SK-N-SH treated with all-trans-retinoic acid at 6 μM for 48 hours (cell line): ENCODE measurements around the gene CCBE1.

Experiments used
- ATAC-seq: fragments of 200-7000 bp; cut with Tn5 transposase; 3 replicates; pipeline ENCODE4 v1.9.1; 2020; ENCODE audit warnings: mild to moderate bottlenecking, moderate library complexity
- ARNTL ChIP-seq: fragments of 450-650 bp; formaldehyde crosslinking; IDR thresholded peaks from 2 replicates; pipeline ENCODE4 v1.5.0; 2020; ENCODE audit warnings: low read depth, mild to moderate bottlenecking, moderate library complexity, borderline replicate concordance
- BACH2 ChIP-seq: fragments of 250-450 bp; sonication (Bioruptor Pico); IDR thresholded peaks from 2 replicates; pipeline ENCODE4 v1.9.0; 2021; ENCODE audit warnings: mild to moderate bottlenecking, borderline replicate concordance
- CREB5 ChIP-seq: fragments of 250-450 bp; sonication (Bioruptor Pico); IDR thresholded peaks from 2 replicates; pipeline ENCODE4 v1.5.1; 2020; ENCODE audit warnings: low read depth, mild to moderate bottlenecking, moderate library complexity
- CSDC2 ChIP-seq: fragments of 250-450 bp; sonication (Bioruptor Pico); IDR thresholded peaks from 2 replicates; pipeline ENCODE4 v1.5.0; 2020; ENCODE audit warnings: mild to moderate bottlenecking, moderate library complexity
- ESRRG ChIP-seq: fragments of 250-450 bp; sonication (Bioruptor Pico); IDR thresholded peaks from 2 replicates; pipeline ENCODE4 v1.6.1; 2021; ENCODE audit warnings: mild to moderate bottlenecking
- GLIS3 ChIP-seq: fragments of 250-450 bp; sonication (Bioruptor Pico); IDR thresholded peaks from 2 replicates; pipeline ENCODE4 v1.5.0; 2020; ENCODE audit warnings: mild to moderate bottlenecking, moderate library complexity
- ISL1 ChIP-seq: fragments of 250-450 bp; sonication (Bioruptor Pico); IDR thresholded peaks from 2 replicates; pipeline ENCODE4 v2.1.2; 2022; ENCODE audit warnings: mild to moderate bottlenecking, moderate library complexity
- OSR1 ChIP-seq: fragments of 250-450 bp; sonication (Bioruptor Pico); IDR thresholded peaks from 2 replicates; pipeline ENCODE4 v1.8.0; 2022; ENCODE audit warnings: moderate library complexity, mild to moderate bottlenecking, inconsistent platforms
- PATZ1 ChIP-seq: fragments of 250-450 bp; sonication (Bioruptor Pico); IDR thresholded peaks from 2 replicates; pipeline ENCODE4 v1.8.0; 2020; ENCODE audit warnings: mild to moderate bottlenecking, moderate library complexity, borderline replicate concordance
- PPARA ChIP-seq: fragments of 250-450 bp; sonication (Bioruptor Pico); IDR thresholded peaks from 2 replicates; pipeline ENCODE4 v1.5.0; 2020; ENCODE audit warnings: mild to moderate bottlenecking, borderline replicate concordance
- RARB ChIP-seq: fragments of 250-450 bp; sonication (Bioruptor Pico); IDR thresholded peaks from 2 replicates; pipeline ENCODE4 v1.8.0; 2021; ENCODE audit warnings: mild to moderate bottlenecking, moderate library complexity
- SNAI2 ChIP-seq: fragments of 250-450 bp; sonication (Bioruptor Pico); IDR thresholded peaks from 2 replicates; pipeline ENCODE4 v1.5.0; 2020; ENCODE audit warnings: mild to moderate bottlenecking, moderate library complexity
- TCF4 ChIP-seq: fragments of 250-450 bp; sonication (Bioruptor Pico); IDR thresholded peaks from 2 replicates; pipeline ENCODE4 v1.8.0; 2021; ENCODE audit warnings: mild to moderate bottlenecking, moderate library complexity, borderline replicate concordance
- TSHZ2 ChIP-seq: fragments of 250-450 bp; sonication (Bioruptor Pico); IDR thresholded peaks from 2 replicates; pipeline ENCODE4 v1.5.0; 2020; ENCODE audit warnings: mild to moderate bottlenecking, moderate library complexity
- ZC3H10 ChIP-seq: fragments of 250-450 bp; sonication (Bioruptor Pico); IDR thresholded peaks from 2 replicates; pipeline ENCODE4 v1.5.1; 2021; ENCODE audit warnings: mild to moderate bottlenecking, moderate library complexity
- ZFP3 ChIP-seq: fragments of 250-450 bp; sonication (Bioruptor Pico); IDR thresholded peaks from 2 replicates; pipeline ENCODE4 v1.5.0; 2020; ENCODE audit warnings: mild to moderate bottlenecking, moderate library complexity
- ZFP30 ChIP-seq: fragments of 450-650 bp; formaldehyde crosslinking; IDR thresholded peaks from 2 replicates; pipeline ENCODE4 v1.5.0; 2022; ENCODE audit warnings: mild to moderate bottlenecking, moderate library complexity
- ZNF565 ChIP-seq: fragments of 450-650 bp; formaldehyde crosslinking; conservative IDR thresholded peaks from 2 replicates; pipeline ENCODE4 v1.5.0; 2020; ENCODE audit warnings: low read depth, mild to moderate bottlenecking, moderate library complexity
- ZNF8 ChIP-seq: fragments of 450-650 bp; formaldehyde crosslinking; IDR thresholded peaks from 2 replicates; pipeline ENCODE4 v1.5.0; 2020; ENCODE audit warnings: mild to moderate bottlenecking, moderate library complexity

CCBE1 gene

GRCh38 chr18:59619816-59620215 lies 77.4 kb downstream of the CCBE1 start:
- TF ChIP-seq ISL1 (no peak), RARB (no peak), TCF4 (no peak)
- no peak for ATAC-seq

GRCh38 chr18:59617468-59617932 lies 79.7 kb downstream of the CCBE1 start:
- TF ChIP-seq RARB: no peak
- TF ChIP-seq ISL1: no peak
- no peak for TF ChIP-seq ZFP3 (CRISPR knock-in tag)
- 0 out of 2 replicates have a peak, but pooled peaks have one; percentile 44 for TF ChIP-seq TCF4
- peak; percentile 53; the same call in 1 of the 2 replicates for TF ChIP-seq TSHZ2 (CRISPR knock-in tag)
- 0 out of 2 replicates have a peak, but pooled peaks have one; percentile 17 for TF ChIP-seq ZNF8
- TF ChIP-seq, all 23 proteins: peak for 3
- peak; percentile 72 for ATAC-seq

GRCh38 chr18:59616501-59616900 lies 80.7 kb downstream of the CCBE1 start:
- ATAC-seq: no peak
- TF ChIP-seq OSR1 (no peak), ISL1 (peak; percentile 61)

GRCh38 chr18:59613903-59614302 lies 83.3 kb downstream of the CCBE1 start:
- TF ChIP-seq TSHZ2 (CRISPR knock-in tag): no peak
- TF ChIP-seq RARB: no peak
- no peak for TF ChIP-seq CSDC2 (CRISPR knock-in tag)
- TF ChIP-seq CREB5: no peak
- no peak for ATAC-seq

- ATAC-seq: peak; percentile 92
- TF ChIP-seq PPARA (CRISPR knock-in tag) (no peak), ISL1 (peak; percentile 45; the same call in 1 of the 2 replicates)
These were observed 84.8 kb downstream of the CCBE1 start for GRCh38 chr18:59612381-59612780.

GRCh38 chr18:59610546-59611140 lies 86.6 kb downstream of the CCBE1 start:
- TF ChIP-seq OSR1: no peak
- no peak for ATAC-seq

- no peak for ATAC-seq
- TF ChIP-seq ARNTL (no peak), GLIS3 (CRISPR knock-in tag) (no peak), ESRRG (CRISPR knock-in tag) (no peak), ZNF565 (CRISPR knock-in tag) (no peak), ZFP30 (CRISPR knock-in tag) (no peak), CSDC2 (CRISPR knock-in tag) (no peak), ISL1 (no peak), PATZ1 (CRISPR knock-in tag) (no peak), BACH2 (CRISPR knock-in tag) (no peak), TCF4 (no peak), TSHZ2 (CRISPR knock-in tag) (no peak), ZC3H10 (CRISPR knock-in tag) (no peak), SNAI2 (no peak), ZFP3 (CRISPR knock-in tag) (no peak), RARB (no peak), OSR1 (no peak), ZNF8 (no peak)
These were observed 87.6 kb downstream of the CCBE1 start for GRCh38 chr18:59609654-59610053.
